ENCODE data around the gene IBSP.

Gene IBSP

DNA sequence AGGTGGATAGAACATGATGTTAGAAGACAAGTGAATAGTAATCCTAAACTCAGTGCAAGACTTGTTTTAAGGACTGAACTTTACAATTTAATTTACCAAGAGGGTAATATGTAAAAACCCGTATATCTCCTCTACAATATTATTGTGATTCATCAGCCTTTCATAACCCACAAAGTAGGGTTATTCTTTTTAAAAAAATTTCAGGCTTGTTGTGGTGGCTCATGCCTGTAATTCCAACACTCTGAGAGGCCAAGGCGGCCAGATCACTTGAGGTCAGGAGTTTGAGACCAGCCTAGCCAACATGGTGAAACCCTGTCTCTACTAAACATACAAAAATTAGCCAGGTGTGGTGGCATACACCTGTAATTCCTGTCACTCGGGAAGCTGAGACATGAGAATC, 7.2 kb downstream of the IBSP start:
- DNase-seq (ENCODE audit: extremely low read depth, insufficient read length) = no peak
- Histone ChIP-seq H3K27me3 (replicated peaks; ENCODE audit: control insufficient read depth, insufficient read depth, low read length) (no peaks in the 10 kb centered on the region), H3K36me3 (ENCODE audit: control insufficient read depth, insufficient read depth, low read length) (no peaks in the 10 kb centered on the region), H3K4me3 (replicated peaks; ENCODE audit: low read depth, low read length) (no peak overlapping the region)
- TF ChIP-seq CTCF (IDR thresholded peaks at IDR 0.05; ENCODE audit: insufficient read depth, low read length, poor library complexity, severe bottlenecking) = no peak

DNA sequence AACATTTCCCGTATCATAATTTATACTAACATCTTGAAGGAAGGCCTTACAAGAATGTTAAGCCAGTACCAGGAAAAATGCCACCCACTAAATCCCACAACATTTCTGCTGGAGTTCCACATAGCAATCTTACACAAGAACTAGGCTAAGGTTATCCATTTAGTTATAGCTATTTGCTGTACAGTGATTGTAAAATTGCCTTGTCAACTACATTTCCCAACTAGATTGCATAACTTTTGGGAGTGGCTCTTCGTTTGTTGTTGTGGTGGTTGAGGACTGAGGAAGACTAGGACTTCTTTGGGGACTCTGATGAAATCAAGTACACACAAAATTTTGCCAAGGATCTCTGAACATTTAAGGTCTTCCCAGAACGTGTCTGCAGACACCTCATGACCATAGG, 8.0 kb downstream of the IBSP start:
- Histone ChIP-seq H3K4me3 (replicated peaks; ENCODE audit: low read depth, low read length) (no peak overlapping the region), H3K36me3 (ENCODE audit: control insufficient read depth, insufficient read depth, low read length) (no peaks in the 10 kb centered on the region), H3K27me3 (replicated peaks; ENCODE audit: control insufficient read depth, insufficient read depth, low read length) (no peaks in the 10 kb centered on the region)
- DNase-seq (ENCODE audit: extremely low read depth, insufficient read length) = no peak
- TF ChIP-seq CTCF (IDR thresholded peaks at IDR 0.05; ENCODE audit: insufficient read depth, low read length, poor library complexity, severe bottlenecking) = no peak

DNA sequence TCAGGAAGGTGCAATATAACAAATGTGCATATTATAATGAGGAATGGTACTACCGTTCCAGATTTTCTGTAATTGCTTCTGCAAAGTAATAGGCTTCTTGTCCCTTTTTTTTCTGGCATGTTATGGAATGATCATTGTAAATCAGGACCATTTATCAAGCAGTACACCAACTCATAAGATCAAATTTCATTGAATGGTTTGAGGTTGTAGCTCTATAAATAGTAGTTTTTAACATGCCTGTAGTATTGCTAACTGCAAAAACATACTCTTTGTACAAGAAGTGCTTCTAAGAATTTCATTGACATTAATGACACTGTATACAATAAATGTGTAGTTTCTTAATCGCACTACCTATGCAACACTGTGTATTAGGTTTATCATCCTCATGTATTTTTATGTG, 12.6 kb downstream of the IBSP start:
- H3K36me3 ChIP-seq (ENCODE audit: control insufficient read depth, insufficient read depth, low read length) = no peaks in the 10 kb centered on the region
- no peak for TF ChIP-seq CTCF (IDR thresholded peaks at IDR 0.05; ENCODE audit: insufficient read depth, low read length, poor library complexity, severe bottlenecking)
- no peak overlapping the region for H3K4me3 ChIP-seq (replicated peaks; ENCODE audit: low read depth, low read length)
- no peak for DNase-seq (ENCODE audit: extremely low read depth, insufficient read length)
- H3K27me3 ChIP-seq (replicated peaks; ENCODE audit: control insufficient read depth, insufficient read depth, low read length) = no peaks in the 10 kb centered on the region

GRCh38 chr4:87819281-87819919, 20.0 kb downstream of the IBSP start:
- H3K36me3 ChIP-seq (ENCODE audit: control insufficient read depth, insufficient read depth, low read length) = no peaks in the 10 kb centered on the region
- no peak for TF ChIP-seq CTCF (IDR thresholded peaks at IDR 0.05; ENCODE audit: insufficient read depth, low read length, poor library complexity, severe bottlenecking)
- no peak overlapping the region for H3K4me3 ChIP-seq (replicated peaks; ENCODE audit: low read depth, low read length)
- no peaks in the 10 kb centered on the region for H3K27me3 ChIP-seq (replicated peaks; ENCODE audit: control insufficient read depth, insufficient read depth, low read length)
- DNase-seq (ENCODE audit: extremely low read depth, insufficient read length) = no peak

DNA sequence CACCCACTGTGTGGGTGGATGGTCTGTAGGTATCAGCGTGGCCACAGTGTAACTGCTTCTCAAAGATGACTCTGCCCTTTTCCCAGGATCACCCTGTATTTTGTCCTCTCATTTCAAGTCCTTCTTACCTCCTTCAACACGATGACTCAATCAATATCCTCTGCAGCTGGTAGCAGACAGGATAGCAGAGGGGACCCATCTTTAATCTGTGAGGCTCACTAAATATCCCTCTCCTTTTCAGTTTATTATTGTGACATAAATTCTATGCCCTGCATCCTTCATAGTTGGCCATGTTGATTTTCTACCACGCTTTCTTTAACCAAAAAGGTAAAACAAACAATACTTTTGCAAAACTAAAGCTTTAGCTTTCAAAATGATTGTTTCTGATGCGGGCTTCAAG, 23.8 kb downstream of the IBSP start:
- Histone ChIP-seq H3K36me3 (ENCODE audit: control insufficient read depth, insufficient read depth, low read length) (no peaks in the 10 kb centered on the region), H3K4me3 (replicated peaks; ENCODE audit: low read depth, low read length) (no peak overlapping the region), H3K27me3 (replicated peaks; ENCODE audit: control insufficient read depth, insufficient read depth, low read length) (no peaks in the 10 kb centered on the region)
- DNase-seq (ENCODE audit: extremely low read depth, insufficient read length) = no peak
- TF ChIP-seq CTCF (IDR thresholded peaks at IDR 0.05; ENCODE audit: insufficient read depth, low read length, poor library complexity, severe bottlenecking) = no peak

- no peak for DNase-seq (ENCODE audit: extremely low read depth, insufficient read length)
- Histone ChIP-seq H3K36me3 (ENCODE audit: control insufficient read depth, insufficient read depth, low read length) (no peaks in the 10 kb centered on the region), H3K4me3 (replicated peaks; ENCODE audit: low read depth, low read length) (no peak overlapping the region), H3K27me3 (replicated peaks; ENCODE audit: control insufficient read depth, insufficient read depth, low read length) (no peaks in the 10 kb centered on the region)
- no peak for TF ChIP-seq CTCF (IDR thresholded peaks at IDR 0.05; ENCODE audit: insufficient read depth, low read length, poor library complexity, severe bottlenecking)
These were observed 24.4 kb downstream of the IBSP start for GRCh38 chr4:87823724-87824123.
